ENCODE measurements around the gene PPP1R14C. TPM values are rescaled to one million over a fixed set of nuclear protein-coding genes. Genes with fewer than 3 reads are reported as not detected.

The PPP1R14C gene
- polyA plus RNA-seq, 10 donors, result 23.2 to 61.4 (median 39.5) TPM

DNA sequence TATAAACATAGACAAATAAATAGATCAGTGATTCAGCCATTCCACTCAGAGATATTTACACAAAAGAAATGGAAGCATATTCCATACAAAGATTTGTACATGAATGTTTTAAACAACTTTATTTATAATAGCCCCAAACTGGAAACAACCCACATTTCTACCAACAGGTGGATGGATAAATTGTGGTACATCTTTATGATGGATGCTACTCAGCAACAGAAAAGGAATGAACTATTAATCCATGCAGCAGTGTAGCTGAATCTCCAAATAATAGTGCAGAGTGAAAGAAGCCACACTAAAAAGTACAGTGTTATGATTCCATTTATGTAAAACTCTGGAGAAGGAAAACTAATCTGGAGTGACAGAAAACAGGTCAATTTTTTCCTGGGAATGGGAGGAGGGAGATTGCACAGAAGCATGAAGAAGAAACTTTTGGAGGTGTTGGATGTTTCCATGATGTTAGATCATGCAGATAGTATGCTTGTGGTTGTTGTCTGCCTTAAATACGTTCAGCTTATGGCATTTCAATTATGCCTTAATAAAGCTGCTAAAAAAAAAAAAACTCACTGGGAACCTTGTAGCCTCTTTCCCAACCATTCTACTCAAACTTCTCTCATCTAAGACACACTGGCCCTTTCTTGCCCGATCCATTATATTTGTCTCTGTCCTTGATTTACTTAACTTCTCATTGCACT lies 100.9 kb downstream of the PPP1R14C start:
- DNase-seq, result no peak

DNA sequence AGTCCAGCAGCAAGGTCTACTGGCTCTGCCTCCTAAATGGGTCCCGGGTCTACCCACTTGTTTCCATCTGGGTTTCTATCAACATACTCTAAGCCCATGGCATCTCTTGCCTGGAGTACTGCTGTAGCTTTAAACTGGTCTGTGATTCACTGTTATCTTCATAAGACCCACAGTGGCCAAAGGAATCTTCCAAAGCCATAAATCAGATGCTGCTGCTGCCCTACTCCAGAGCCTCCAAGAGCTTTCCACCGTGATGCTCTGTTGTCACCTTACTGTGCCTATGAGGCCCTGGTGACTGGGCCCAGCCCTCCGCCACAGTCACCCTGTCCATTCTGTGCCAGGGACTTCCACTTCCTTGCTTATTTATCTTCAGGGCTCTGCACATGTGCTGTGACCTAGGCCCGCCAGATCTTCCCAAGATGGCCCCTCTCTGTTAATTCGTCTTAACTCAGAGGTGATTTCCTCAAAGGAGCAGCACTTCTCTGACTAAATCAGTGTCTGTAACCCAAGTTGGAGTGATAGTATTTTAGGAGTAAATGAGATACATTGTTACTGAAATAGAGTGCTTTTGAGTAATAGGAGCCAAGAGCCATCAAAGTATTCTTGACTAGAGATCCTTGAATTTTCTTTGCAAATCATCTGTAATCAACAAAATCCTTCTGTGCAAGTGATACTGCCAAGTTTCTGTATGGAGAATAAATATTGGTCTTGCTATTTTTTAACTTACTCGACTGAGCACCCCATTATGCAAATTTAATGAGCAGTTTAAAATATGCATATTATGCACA lies 102.5 kb downstream of the PPP1R14C start:
- DNase-seq, result no peak

DNA sequence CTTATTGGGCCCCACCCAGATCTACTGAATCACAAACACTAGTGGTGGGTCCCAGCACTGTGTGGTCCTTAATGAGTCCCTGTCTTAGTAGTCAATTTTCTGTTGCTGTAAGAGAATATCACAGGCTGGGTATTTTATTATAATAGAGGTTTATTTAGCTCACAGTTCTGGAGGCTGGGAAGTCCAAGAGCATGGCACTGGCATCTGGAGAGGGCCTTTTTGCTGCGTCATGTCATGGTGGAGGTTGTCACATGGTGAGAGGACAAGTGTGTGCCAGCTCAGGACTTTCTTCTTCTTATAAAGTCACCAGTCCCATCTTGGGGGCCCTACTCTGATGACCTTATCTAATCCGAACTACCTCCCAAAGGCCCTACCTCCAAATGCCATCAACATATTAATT lies 105.0 kb downstream of the PPP1R14C start:
- DNase-seq, result no peak

DNA sequence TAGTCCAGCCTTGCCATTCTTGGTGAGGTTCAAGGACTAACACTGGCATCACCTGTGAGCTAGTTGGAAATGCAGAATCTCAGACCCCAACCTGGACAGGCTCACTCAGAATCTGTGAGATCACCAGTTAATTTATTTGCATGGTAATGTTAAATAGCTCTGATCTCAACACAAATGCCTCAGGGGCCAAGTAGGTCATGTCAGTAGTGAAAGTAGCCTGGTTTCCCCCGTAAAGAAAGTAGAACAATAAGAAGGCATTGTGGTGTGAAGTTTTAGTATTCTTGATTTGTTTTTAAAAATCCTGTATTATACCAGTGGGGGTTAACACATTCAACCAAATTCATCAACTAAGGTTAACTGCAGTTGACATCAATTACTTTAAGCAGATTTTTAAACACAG lies 105.5 kb downstream of the PPP1R14C start:
- DNase-seq, result no peak

DNA sequence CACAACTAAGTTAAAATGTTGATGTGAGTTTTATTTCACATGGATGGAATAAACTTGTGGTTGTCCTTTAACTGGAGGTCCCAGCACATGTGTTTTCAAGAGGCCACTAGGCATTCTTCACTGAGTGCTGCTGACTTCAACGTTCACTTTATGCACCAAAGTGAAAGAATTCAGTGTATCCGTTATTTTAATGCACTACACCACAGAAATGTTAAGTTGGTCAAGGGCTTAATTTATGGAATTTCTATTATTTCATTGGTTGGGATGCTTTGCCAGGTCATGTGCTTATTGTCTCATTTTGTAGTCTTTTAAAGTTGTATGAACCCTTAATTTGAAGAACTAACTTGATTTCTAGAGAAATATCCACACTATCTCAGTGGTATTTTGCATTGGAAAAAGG lies 106.4 kb downstream of the PPP1R14C start:
- no peak for DNase-seq

DNA sequence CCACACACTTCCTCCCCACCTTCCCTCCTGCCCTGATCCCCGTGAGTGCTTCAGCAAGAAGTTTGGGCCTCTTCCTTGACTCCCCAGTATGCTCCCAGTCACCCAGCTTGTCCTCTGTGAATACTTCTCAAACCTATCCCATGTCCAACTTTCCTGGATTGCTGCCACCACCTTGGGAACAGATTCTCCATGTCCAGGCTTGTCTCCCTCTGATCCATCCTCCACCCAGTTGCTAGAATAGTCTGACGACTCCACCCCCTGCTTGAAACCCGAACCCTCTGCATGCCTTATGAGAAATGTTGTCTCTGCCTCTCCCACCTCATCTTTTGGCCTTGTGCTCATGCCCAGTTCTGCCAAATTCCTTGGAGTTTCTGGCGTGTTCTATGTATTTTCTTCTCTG lies 108.0 kb downstream of the PPP1R14C start:
- DNase-seq, result peak; percentile 49 to 71 (median 54)

DNA sequence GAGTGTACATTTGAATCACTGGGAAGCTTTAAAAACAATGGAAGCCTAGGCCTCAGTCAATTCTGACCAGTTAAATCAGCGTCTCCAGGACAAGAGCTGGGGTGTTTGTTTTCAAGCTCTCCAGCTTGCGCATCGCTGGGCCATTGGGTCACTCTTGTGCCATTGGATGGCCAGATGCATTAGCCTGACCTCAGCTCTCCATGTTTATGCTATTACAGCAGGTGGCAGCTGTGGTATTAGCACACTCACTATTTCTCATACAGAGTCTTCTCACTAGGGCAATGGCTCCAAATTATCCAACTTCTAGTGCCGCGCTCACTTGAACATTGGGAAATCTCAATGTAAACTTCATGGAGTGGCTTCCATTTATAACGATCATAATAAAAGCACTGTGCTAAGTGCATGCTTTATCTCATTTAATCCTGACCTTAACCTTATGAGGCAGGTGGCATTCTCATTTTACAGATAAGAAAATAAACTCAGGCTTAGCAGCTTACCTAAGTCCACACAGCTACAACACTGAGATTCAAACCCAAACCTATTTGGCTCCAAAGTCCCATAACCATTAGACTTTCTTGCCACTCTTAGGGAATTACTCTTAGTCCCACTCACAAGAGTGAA lies 108.8 kb downstream of the PPP1R14C start:
- DNase-seq, result no peak

DNA sequence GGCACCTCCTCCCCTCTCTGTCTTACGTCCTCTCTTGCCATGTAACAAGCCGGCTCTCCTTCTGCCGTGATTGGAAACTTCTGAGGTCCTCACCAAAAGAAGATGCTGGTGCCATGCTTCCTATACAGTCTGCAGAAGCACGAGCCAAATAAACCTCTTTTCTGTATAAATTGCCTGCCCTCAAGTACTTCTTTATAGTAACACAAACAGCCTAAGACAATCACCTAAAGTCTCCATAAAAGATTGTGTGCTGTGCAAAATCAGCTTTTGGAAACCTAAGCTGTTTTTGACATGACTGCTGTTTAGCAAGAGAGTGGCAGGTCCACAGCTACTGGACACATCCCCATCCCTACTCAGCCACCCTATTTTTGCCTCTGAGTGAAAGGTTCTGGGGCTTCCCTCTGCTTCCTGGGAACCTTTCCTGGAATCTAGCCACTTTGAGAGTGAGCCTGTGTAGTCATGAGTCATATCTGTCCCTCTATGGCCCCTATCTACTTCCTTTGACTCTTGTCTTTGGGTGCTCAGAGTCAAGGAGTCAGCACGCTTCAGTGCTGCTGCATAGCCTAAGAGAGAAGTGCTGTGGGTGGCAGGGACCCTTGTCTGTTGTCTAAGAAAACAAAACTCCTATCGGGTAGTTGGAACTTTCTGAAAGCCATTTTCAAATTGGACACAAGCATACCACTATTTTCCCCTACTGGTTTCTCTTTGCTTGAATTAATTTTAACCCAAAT lies 110.0 kb downstream of the PPP1R14C start:
- no peak for DNase-seq

DNA sequence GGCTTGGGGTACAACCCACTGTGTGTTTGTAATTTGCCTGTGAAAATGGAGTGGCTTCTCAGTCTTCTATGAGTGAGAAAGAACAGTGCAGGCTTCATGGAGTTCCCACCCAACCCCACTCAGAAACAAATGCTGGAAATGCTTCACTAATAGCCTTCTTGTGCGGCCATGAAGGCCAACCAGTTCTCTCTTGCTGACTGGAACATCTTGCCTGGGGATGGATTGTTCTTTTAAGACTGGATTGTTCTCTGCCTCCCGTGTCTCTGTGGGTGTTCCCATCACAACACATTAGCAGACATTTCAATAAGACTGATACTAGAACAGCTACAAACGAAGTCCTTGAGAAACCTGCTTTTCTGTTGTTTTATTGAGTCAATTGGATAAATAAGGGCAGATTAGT lies 110.6 kb downstream of the PPP1R14C start:
- no peak for DNase-seq

DNA sequence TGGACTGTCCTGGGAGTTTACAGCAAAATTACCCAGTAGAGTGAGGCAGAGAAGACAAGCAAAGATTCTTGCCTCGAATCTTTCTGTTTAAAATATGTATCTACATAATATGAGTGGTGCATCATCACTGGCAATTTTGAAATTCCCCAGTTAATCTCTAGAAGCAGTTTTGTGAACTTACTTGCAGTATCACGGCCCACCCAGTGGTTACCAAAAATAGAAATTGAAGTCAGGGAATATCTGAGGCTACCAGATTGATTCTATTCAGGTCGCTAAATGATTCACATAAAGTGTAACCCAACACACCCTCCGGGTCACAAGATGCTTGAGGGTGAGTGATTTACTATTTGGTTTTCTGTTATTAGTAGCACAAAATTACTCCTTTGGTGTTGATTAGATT lies 111.9 kb downstream of the PPP1R14C start:
- DNase-seq, result no peak

DNA sequence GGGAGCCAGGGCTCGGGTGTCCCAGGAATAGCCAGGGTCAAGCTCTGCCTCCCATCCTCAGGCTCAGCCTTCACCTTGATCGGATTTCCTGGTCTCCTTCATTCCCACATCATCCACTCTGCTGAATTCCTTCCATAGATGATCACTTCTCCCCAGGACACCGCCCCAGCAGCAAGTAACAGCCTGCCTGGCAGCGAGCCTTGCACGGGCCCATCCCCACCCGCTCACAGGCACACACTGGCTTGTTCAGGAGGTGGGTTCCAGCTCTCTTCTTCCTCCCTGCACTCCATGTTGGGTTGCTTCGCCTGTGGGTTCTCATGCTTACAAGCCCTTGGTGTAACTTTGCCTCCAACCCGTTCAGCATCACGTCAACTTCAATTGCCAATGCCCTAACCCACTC lies 113.0 kb downstream of the PPP1R14C start:
- DNase-seq, result no peak

DNA sequence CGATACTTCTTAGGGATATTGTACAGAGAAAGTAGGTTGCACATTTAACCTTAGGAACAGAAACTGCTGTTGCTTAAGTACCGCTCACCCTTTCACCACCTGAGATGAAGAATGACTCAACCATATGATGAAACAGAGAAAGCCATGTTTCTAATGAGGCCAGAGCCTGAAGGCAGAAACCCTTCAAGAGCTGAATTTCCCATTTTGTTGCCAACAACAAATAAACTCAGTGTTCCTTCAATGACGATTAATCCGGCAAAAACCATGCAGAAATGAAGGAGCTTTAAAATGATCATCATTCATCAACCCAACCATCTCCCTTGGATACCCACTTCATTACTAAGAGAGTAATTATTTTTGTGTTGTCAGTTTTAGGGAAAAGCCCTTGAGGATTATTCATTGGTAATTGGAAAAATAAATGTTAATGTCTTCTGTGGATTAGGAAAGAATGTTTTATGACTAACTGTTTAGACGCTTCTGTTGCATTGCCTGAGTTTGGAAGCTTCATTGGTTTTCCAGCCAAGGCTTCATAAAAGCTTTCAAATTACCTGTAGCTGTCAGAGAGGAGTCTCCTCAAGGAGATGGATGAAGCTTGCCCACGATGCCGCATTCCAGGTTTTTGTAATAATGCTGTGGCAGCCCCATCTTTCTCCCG lies 113.9 kb downstream of the PPP1R14C start:
- DNase-seq, result peak in 1 of 3 donors; percentile 81

DNA sequence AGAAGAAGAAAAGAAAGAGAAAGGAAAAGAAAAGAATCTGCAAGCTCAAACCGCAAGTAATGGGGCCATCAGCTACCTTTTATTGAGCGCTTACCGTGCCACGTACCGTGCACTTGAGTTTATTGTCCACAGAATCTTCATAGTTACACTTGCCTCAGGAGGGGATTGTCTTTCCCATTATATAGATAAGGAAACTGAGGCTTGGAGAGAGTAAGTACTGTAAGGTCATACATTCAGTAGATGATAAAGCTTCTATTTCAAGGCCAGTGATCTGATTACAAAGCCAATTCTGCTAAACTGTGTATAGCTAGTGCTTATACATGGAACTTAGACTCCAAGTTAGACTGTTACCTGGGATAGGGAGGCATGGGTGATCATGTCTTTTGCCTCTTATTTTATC lies 115.5 kb downstream of the PPP1R14C start:
- no peak for DNase-seq

DNA sequence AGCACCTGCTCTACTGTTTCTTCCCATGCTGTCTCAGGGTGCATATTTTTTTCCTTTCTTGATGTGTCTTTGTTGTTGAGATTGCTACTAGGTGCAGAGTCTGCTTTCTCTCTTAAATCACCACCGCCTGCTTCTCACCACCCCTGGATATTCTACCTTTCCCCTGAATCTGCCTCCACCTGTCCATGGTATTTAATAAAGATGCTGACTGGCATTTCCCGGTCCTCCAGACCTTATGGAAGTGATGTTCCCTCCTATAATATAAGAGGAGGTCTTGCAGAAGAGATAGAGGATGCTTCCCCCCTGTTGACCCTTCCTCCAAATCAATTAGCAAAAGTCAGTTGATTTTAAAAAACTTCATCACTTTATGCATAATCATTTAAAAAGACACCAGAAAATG lies 118.1 kb downstream of the PPP1R14C start:
- DNase-seq, result no peak

DNA sequence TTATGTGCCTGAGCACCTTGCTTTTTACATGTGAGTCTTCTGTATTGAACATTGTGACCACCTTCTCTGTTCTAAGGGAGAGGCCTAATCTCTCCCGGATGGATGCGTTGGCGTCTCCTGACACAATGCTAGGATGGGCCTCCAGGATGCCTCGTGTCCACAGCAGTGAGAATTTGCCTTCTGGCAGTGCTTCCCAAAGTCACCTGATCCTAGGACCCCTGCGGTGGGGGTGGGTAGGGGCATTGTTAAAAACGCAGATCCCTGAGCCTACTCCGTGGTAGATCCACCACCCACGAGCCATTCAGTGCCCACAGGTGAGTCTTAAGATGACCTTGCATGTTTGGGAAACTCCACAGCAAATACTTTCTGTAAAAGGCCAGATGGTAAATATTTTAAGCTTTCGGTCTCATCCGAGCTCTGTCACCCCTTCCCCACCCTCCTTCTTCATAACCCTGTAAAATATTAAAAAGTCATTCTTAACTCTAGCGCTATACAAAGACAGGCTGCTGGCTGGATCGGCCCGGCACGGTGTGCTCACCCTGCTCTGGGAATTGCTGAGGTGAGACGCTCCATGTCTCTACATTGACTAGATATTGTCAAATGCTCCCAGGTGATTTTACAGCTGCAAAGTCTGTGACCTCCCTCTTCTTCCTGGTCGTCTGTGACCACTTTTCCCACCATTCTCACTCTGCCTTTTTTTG lies 119.3 kb downstream of the PPP1R14C start:
- DNase-seq, result no peak

DNA sequence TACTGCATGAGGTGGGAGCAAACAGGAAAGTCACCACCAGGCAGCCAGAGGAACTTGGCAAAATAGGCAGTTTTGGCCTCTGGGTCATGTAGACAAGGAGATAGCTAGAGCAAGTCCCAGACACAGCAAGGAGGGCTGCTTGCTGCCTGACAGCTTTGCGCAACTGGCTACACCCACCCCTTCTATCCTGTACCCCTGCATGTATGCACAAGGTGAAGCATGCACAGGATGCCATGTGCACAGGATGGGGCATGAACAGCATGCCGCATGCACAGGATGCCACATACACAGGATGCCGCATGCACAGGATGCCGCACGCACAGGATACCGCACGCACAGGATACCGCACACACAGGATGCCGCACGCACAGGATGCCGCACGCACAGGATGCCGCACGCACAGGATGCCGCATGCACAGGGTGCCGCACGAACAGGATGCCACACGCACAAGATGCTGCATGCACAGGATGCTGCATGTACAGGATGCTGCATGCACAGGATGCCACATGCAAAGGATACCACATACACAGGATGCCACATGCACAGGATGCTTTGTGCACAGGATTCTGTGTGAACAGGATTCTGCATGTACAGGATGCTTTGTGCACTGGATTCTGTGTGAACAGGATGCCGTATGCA lies 121.0 kb downstream of the PPP1R14C start:
- DNase-seq, result no peak

DNA sequence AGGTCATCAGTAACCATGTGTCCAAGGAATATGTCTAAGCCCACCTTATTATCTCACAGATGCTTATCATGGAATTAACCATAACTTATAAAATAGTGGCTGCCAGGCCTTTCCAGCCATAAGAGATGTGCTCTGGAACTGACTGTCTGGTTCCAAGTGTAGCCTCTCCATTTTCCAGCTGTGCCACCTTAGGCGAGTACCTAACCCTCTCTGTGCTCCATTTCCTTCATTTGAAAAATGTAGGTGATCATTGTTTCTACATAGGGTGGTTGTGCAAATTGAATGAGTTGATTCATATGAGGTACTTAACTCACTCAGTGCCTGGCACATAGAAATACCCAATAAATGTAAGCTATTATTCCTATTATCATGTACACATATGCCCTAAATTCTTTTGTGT lies 123.5 kb downstream of the PPP1R14C start:
- DNase-seq, result no peak

DNA sequence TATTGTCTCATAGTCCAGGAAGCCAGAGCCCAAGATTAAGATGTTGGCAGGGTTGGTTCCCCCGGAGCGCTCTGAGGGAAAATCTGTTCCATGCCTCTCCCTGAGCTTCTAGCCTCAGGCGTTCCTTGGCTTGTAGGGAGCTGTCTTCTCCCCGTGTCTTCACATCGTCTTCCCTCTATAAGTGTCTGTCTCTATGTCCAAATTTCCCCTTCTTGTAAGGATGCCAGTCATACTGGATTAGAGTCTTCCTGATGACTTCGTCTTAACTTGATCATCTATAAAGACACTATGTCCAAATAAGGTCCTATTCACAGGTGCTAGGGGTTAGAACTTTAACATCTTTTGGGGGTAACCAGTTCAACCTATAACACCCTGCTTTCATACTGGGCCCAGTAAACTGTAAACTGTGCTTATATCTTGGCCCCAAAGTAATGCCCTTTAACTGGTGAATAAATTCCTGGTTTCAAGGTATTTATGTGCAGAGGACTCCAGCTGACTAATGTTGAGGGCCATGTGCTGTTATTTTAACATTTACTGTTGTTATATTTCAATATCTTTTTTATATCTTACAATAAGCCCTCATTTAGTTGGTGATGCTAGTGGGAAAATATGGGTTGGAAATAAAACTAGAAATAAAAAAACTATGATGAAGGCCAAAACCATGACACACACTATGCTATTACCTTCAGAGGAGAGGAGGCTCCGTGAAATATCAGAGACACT lies 124.3 kb downstream of the PPP1R14C start:
- no peak for DNase-seq

DNA sequence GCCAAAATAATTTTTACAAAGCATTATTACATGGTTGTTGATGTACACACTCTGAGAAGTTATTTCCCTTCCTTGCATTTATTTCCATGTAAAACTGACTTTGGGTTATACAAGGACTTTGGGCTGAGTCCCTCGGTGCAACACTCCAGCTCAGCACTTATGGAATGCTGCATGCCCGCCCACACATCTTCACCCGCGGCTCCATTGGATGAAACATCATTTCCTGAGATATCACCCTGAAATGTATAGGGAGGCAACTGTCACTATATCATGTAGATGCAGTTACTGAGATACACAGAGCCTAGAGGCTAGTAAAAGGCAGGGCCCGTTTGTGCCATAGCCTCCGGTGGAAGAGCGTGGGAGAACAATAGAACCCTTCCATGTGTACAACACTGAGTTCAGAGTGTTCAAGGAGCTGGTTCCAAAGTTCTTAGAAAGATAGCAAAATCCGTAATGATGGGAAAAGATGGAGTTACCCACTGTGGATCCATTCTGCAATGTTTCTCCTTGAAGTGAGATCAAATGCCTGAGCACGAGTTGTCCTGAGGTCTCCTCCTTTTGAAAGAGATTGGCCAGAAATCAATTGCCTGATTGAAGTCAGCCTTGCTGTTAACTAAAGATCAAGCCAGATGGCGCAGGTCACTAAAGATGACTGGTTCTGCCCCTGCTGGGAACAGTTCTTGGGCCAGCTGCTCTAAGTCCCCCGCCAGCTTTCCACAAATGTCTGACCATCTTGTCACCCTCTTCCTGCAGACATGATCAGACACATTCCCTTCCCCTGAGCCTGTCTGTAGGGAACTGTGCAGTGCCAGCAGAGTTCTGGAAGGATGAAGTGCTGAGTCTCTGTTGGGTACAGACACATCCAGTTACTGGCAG lies 125.1 kb downstream of the PPP1R14C start:
- peak in 2 of 3 donors; percentile 28 to 81 for DNase-seq
